COLO668 (cell line): ENCODE measurements around the gene DNMT3L.

Experiments used
- DNase-seq: peaks from one replicate; lab custom pipeline; 2025; ENCODE audit not compliant: unreplicated experiment; lab: John Stamatoyannopoulos, UW

The DNMT3L gene

DNA sequence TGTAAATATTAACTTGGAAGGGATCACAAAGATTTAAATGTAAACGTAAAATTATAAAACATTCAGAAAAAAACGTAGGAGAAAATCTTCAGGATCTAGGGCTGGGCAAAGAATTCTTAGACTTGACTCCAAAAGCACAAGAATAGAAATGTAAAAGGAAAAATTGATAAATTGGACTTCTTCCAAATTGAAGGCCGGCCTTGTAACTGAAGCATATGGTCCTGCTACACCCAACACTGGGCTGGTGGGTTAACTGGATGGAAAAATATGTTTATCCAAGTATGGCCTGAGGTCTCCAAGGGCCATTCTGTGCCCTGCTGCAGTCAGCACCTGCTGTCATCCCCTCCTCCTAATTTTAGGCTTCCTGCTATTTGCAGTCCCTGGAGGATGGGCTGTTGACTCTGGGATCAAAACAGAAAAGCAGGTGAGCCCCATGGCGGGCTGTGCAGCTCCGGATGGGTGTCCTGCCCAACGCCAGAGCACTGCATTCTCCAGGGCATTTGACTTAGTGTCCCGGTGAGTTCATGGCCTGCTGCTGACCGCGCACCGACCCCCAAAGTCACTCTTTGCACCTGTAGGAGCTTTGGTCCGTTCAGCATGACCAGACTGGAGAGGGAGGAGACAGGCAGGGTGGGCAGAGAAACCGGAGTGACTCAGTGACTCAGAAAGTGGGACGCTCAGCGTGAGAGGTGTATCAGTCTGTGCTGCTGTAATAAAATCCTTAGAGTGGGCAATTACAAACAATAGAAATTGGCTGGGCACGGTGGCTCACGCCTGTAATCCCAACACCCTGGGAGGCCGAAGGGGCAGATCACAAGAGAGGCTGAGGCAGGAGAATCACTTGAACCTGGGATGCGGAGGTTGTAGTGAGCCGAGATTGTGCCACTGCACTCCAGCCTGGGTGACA, 17.9 kb upstream of the DNMT3L start:
- peak; percentile 73 for DNase-seq

- peak; percentile 93 for DNase-seq
These were observed 13.3 kb upstream of the DNMT3L start for GRCh38 chr21:44275041-44275440.

DNA sequence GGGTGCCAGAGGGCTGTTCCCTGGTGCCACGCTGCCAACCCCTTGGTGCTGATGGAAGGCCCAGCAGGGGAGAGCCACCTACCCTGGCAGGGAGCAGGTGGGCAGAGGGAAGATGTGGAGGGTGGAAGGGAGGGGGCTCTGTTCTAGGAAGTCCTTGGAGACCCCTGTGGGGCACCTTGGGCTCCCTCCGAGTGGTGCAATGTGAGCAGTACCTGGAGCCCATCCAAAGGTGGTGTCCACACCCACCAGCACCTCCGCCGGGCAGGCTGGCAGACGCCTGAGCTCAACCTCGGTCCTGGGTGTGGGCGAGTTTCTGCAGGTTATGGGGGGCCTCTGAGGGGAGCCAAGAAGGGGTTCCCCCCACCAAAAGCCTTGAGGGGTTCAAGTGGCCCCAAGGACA, 11.3 kb upstream of the DNMT3L start:
- DNase-seq, result no peak

DNA sequence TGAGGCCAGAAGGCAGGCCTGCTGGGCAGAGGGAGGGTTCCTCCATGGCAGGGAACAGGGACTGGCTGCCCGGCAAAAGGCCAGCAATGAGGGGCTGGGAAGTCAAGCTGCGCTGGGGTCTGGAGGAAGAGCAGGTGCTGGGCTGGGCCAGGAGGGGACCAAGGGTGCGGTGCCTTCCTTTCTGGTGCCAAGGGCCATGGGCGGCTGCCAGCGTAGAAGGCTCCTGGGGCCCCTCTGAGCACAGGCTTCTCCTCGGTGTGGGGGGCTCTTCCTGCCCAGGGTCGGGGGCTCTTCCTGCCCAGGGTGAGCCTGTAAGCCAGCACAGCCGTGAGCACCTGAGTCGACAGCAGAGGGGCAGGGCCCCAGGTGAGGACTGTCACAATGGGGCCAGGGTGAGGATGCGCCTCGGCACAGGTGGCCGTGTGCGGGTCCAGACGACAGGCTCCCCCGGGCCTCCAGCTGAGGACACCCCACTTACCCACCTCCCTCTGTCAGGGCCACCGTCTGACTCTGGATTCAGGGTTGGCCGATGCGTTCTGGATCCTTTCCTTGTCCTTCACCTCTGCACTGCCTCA, 10.7 kb upstream of the DNMT3L start:
- no peak for DNase-seq

DNA sequence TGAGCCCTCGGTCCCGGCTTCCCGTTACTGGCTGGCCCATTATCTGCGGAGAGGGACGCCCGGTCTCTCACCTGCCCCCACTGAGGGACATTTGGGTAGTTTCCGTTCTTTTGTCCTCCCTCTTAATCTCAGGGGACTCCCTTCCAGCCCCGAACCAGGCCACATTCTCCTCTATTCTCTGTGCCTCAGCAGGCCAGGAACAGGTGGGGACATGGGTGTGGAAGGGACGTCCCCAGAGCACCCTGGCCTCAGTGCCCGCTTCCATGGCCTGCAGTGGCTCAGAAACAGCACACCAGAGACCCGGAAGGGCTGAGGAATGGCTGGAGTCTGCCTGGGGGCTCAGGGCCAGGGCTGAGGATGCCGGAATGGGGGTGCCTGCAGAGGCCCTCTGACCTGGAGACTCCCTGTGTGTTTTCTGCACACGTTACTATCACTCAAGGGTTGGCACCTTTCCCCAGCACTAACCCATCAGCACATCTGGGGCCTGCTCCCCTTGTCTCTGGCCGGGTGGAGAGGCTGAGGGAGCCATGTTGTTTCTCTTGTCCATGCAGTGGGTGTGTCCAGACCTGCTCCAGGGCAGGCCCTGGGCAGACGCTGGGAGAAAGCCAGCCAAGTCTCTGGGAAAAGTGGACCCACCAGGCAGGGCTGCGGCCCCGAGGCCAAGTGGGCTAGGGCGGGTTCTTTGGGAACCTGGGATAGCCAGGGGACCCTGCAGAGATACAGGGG, 10.0 kb upstream of the DNMT3L start:
- DNase-seq, result no peak

DNA sequence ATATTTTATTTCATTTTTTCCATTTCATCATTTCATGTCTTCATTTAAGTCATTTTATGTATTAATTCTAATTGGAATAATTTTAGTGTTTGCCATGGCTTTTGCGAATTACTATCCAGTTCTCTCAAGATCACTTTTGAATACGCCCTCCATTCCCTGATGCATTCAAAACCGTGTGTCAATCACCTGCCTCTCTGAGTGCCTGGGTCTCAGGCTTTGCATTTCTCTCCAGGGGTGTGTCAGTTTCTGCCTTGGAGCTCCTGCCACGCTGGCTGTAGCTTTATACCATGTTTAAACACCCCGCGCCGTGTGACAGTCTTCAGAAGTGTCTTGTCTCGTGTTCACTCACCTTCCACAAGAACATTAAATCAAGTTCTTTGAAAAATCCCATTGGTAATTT, 7.4 kb upstream of the DNMT3L start:
- no peak for DNase-seq

GRCh38 chr21:44267655-44268142, 6.0 kb upstream of the DNMT3L start:
- DNase-seq, result peak; percentile 25

GRCh38 chr21:44265734-44266270, 4.1 kb upstream of the DNMT3L start:
- DNase-seq, result no peak

GRCh38 chr21:44263768-44264167, 2.1 kb upstream of the DNMT3L start:
- DNase-seq, result no peak

- DNase-seq, result no peak
These were observed 1.6 kb upstream of the DNMT3L start for GRCh38 chr21:44263221-44263760.

- DNase-seq, result no peak
These were observed 800 bp upstream of the DNMT3L start for GRCh38 chr21:44262338-44263056.

GRCh38 chr21:44260791-44261631, 686 bp downstream of the DNMT3L start:
- no peak for DNase-seq

DNA sequence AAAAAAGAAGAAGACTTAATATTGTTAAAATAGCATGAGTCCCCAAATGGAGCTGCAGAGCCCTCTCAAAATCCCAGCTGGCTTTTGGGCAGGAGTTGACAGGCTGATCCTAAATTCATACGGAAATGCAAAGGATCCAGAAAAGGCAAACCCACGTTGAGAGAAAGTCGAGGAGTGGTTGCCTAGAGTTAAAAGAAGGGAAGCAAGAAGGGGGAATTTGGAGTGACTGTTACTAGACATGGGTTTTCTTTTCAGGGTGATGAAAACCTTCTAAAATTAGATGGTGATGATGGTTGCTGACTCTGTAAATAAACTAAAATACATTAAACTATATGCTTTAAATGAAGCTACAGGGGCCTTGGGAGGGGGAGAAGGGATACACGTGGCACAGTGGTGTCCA, 1.6 kb downstream of the DNMT3L start:
- no peak for DNase-seq

DNA sequence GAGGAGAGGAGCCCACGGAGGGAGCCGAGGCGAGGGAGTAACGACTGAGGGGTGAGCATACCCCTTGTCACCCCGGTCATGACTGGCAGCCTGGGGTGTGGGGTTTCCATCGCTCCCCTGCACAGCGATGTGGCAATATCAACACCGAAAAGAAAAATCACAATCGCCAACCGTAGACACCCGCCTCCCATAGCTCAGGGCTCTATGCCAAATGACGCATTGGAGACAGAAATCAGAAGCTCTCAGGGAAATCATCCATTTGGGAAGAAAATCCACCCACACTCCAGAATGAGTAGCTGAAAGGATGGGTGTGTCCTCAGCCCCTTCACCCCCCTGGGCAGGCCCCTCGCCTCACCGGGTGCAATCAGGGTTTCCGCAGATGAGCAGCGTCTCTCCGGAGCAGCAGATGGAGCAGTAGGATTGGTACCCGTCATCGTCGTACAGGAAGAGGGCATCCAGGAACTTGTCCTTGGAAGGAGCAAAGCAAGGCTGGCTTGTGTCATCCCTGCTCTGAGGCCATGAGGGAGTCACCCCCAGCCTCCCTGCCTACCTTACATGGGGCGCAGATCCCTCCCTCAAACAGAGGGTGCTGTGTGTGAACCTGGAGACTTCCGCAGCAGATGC, 2.5 kb downstream of the DNMT3L start:
- no peak for DNase-seq

- DNase-seq, result no peak
These were observed 3.5 kb downstream of the DNMT3L start for GRCh38 chr21:44258056-44258725.

DNA sequence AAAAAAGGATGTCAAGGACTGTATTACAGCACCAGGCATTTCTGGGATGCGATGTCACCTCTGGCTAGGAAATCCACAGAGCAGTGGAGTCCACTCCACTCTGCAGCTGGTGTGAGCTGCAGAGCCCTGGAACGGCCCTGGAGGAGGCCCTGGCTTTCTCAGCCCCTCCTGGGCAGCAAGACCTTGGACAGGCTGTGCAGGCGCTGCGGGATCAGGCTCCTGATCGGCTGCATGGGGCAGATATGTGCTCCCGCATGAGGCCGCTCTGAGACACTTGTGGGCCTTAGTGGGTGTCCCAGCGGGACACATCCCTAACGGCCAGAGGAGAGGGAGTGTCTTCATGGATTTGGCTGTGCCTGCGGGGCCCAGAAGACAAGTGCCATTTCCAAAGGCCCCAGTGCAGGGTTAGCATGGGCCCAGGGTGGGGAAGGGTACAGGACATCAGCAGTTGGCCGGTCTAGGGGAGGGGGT, 6.2 kb downstream of the DNMT3L start:
- no peak for DNase-seq

DNA sequence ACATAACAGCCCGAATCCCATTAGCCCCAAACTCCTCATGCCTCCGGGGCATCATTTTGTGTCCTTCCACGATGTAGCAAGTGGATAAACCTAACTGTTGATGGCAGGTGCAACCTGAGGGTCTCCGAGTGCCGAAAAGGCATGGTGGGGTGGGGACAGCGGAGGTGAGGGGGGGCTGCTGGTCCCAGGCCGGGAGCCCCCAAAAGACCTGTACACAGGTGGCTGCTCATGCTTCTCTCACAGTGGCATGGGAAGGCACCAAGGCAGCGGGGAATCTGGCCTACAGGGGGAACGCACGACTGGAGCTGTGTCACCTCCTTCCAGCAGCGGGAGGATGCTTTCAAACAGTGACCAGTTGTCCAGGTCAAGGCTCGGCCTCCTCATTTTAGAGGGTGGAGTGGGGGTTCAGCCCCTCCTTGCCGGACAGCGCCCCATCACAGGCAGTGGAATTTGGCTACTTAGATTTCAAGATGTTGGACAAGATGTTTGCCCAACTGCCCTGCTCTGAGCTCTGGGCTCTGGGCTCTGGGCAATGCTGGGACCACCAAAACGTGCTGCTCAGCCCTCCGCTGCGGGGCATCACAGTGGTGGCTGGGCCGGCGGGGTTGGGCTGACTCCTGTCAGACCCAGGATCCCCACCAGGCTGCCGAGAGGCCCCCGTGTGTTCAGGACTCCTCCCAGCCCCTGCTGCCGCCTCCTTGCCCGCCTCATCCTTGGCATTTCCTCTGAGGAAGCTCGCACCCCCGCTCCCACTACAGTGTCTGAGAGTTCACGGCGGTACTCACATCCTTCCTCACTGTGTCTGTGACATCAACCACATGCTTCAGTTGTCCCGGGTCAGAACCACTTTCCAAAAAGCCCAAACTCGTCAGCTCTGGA, 7.6 kb downstream of the DNMT3L start:
- no peak for DNase-seq
